NCI-H1417 (cell line): ENCODE measurements around the gene PDE9A.

Experiments
- DNase-seq, 3 experiments: peaks; one replicate each; lab custom pipeline; 2025; lab: John Stamatoyannopoulos, UW

PDE9A gene

GRCh38 chr21:42770717-42771502 lies 117.5 kb downstream of the PDE9A start:
- DNase-seq: no peak

GRCh38 chr21:42771503-42771805 lies 118.0 kb downstream of the PDE9A start:
- DNase-seq: no peak

DNA sequence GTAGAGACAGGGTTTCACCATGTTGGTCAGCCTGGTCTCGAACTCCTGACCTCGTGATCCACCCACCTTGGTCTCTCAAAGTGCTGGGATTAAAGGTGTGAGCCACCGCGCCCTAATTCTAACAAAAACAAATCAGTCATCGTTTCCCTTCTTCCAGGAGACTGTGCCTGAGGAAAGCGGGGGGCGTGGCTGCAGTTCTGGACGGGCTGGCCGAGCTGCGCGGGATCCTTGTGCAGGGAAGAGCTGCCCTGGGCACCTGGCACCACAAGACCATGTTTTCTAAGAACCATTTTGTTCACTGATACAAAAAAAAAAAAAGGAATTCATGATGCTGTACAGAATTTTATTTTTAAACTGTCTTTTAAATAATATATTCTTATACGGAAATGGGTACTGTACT lies 121.7 kb downstream of the PDE9A start:
- no peak for DNase-seq

- no peak for DNase-seq
These were observed 122.5 kb downstream of the PDE9A start for GRCh38 chr21:42775891-42776290.

GRCh38 chr21:42777064-42777756 lies 123.8 kb downstream of the PDE9A start:
- DNase-seq: no peak

GRCh38 chr21:42777757-42778344 lies 124.4 kb downstream of the PDE9A start:
- no peak for DNase-seq

DNA sequence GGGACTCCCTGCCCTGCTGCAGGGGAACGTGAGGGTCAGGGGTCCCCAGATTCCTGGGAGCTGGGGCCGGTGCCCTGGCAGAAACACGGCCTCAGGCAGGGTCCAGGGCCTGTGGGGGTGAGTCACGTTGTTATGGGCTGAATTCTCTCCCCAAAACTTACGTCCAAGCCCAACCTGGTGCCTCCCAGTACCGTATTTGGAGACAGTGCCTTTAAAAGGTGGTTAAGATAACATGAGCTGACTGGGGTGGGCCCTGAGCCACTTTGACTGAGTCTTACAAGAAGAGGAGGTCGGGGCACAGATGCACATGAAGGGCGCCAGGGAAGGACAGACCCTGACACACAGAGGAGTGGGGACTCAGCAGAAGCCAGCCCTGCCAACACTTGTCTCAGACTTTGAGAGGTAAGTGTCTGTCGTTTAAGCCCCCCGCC lies 126.0 kb downstream of the PDE9A start:
- no peak for DNase-seq

- DNase-seq: peak in 2 of 3 experiments; percentile 13 to 46
These were observed 127.2 kb downstream of the PDE9A start for GRCh38 chr21:42780617-42781016.

DNA sequence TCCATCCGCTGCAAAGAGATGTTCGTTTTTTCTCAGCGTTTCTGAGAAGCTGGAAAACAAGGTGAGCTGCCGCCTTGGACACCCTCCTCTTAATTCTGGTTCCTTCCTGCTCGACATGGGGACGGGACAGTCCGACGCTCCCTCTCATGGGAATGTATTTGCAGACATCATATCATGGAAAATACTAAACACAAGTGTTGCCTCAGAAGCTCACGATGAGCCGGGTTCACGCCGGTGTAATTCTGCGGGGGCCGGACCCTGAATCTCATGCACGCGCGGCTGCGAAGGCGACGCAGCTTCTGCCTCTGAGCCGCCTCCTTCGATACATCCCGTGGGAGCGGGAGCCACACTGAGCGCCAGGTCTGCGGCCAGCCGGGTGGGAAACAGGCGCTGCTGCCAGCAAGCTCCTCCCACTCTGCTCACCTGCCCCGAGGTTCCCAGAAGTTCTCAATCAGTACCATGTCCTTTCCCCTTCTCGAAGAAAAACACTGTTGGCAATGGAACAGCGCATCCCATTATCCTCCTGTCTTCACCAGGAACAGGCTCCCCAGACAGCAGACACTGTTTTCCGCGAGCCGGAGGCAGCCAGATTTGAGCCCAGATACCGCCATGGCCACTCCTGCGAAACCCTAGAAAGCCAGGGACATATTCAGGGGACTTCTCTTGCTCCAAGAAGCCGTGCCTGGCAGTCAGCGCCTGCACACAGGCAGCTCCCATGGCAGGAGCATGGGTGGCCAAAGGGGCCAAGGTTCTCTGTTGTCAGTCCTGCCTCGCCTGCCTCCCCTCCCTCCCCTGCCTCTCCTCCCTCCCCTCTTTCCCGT lies 127.9 kb downstream of the PDE9A start:
- peak; percentile 11 to 89 (median 78) for DNase-seq

GRCh38 chr21:42781971-42782722 lies 128.7 kb downstream of the PDE9A start:
- DNase-seq: peak in 2 of 3 experiments; percentile 48 to 72

DNA sequence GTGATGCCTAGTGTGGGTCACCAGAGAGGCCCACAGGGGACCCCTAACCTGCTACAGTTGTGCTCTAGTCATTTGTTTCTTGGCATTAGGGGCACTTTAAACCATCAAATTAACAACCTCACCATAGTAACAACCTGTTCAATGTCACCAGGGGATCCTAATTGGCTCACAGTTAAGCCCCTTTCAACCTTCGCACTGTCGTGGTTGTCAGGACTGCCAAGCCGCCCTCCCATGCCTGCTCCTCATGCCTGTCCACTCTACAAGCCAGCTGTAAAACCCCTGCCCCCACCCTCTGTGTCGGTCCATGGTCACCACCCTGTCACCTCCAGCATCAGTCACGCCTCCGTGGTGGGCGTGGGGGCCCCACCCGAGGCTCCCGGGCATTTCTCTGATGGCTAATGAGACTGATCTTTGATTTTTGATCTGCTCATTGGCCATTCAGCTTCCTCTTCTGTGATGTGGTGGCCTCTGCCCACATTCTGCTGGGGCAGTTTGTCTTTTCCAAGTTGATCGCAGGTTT lies 129.4 kb downstream of the PDE9A start:
- DNase-seq: peak in 2 of 3 experiments; percentile 23 to 66

DNA sequence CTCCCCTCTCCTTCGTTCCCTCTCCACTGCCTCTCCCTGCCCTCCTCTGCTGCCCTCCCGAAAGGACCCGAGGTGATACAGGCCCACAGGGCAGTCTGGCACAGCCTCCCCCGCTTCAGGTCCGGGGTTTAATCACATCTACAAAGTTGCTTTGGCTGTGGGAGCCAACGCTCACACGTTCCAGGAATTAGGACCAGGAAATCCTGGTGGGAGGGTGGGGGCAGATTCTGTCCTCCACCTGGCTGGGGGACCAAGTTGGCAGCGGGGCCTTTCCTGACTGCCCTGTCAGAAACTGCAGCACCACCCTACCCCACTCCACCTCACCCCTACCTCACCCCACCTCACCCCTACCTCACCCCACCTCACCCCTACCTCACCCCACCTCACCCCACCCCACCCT lies 130.9 kb downstream of the PDE9A start:
- no peak for DNase-seq

DNA sequence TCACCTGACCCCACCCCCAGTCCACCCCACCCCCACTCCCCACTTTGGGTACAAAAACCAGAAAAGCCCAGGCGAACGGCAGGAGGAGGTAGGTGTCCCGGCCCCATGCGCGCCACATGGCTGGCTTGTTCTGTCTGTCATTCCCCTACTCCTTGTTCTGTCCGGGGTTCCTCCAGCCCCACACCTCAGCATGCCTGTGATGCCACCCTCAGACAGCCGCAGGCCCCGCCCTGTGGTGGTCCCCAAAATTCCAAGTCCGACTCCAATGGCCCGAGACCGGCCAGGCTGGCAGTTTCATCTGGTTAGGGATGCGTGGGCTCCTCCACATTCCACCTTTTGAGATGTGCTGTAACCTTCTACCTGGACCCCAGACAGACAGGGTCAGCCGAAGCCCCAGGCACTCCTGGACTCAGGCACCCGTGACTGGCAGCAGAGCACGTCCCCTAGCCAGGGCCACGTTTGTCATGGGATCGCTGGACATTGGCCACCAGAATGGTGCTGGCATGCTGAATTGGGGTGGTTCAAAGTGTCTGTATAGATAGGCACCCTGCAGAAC lies 131.6 kb downstream of the PDE9A start:
- no peak for DNase-seq

GRCh38 chr21:42785666-42786427 lies 132.4 kb downstream of the PDE9A start:
- DNase-seq: no peak

DNA sequence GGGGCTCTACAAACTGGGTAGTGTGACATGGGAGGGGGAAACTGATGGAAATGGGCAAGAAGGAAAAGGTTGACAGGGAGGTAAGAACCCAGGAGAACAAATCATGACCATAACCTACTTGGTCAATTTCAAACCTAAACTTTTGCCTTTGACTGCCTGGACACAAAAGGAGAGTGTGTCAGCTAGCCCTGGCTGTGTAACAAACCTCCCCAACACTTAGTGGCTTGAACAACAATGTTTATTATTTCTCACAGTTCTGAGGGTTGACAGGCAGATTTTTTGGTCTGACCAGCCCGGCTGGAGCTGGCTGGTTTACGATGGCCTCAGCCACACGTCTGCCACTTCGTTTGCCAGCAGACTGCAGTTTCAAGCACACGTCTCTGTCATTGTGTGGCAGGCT lies 133.5 kb downstream of the PDE9A start:
- no peak for DNase-seq

GRCh38 chr21:42787613-42788012 lies 134.2 kb downstream of the PDE9A start:
- DNase-seq: peak in 1 of 3 experiments; percentile 9

DNA sequence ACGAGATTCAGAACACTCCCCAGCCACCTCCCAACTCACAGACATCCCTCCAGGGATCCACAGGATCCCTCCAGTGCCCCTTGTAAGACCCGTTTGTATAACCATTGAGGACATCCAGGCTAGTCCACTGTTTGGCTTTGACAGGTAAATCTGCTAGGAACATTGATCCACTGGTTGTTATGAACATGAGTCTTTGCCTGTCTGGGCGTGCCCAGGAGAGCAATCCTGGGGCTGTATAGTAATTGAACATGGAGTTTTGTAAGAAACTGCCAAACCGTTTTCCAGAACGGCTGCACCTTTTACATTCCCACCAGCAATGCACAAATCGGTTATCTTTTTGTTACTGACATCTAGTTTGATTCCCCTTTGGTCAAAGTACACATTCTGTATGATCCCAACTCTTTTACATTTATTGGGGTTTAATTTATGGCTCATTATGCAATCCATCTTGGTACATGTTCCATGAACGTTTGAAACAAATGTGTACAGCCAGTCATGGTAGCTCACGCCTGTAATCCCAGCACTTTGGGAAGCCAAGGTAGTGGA lies 137.2 kb downstream of the PDE9A start:
- DNase-seq: peak in 1 of 3 experiments; percentile 41

GRCh38 chr21:42793774-42794173 lies 140.4 kb downstream of the PDE9A start:
- no peak for DNase-seq

DNA sequence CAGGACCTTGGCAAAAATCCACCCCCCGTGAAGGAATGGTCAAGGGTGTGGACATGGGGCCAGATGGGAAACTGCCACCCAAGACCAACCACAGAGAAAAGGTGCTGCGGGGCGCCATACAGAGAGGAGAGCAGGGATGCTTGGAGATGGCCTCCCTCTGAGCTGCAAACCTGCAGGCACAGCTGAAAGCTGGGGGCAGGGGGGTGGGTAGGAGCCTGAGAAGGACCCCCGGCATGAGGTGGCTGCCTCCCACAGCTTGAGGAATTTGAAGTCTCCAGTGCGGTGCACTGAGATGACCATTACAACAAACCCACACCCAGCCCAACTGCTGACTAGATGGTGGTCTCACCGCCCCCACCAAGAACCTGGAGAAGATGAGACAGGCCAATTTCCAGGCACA lies 141.1 kb downstream of the PDE9A start:
- no peak for DNase-seq
